Glomerular visceral epithelial cell (primary cell): ENCODE results near the gene HNF1B.

Source experiments
- DNase-seq: peaks from one replicate; pipeline ENCODE4 v3.0.0-alpha.2; 2016; ENCODE audit errors: extremely low spot score

HNF1B gene

DNA sequence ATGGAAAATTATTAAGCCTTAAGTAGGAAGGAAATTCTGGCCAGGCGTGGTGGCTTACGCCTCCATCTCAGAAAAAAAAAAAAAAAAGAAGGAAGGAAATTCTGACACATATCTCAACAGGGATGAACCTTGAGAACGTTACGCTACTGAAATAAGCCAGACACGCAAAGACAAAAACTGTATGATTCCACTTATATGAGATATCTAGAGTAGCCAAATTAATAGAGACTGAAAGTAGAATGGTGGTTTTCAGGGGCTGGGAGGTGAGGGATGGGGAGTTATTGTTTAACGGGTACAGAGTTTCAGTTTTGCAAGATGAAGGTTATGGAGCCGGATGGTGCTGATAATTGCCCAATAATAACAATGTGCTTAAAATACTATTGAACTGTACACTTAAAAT lies 16.2 kb upstream of the HNF1B start:
- no peak for DNase-seq

DNA sequence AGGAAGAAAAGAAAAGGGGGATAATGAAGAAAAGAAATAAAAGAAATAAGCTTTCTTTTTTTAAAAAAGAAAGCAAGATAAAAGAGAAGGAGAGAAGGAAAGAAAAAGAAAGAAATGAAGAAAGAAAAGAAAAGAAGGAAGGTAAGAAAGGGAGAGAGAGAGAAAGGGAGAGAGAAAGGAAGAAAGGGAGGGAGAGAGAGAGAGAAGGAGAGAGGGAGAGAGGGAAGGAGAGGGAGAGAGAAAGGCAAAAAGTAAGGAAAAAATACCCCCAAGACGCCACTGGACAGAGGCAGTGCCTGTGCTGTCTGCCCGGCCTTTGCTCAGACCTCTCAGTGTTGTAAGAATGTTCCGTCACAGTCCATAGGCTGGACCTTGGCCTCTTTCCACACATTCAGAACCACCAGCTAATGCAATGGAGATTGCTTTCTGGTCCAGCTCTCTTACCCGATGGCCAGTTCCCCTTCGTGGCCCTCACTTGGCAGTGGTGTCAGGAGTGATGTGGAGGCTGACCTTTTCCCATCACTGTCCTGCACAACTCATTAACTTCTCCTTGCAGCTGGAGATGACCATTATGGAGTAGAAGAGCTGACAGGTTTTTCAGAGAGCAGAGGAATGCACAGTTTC lies 14.3 kb upstream of the HNF1B start:
- DNase-seq, result peak; percentile 76

- peak; percentile 42 for DNase-seq
These were observed 11.2 kb upstream of the HNF1B start for GRCh38 chr17:37756051-37756450.

DNA sequence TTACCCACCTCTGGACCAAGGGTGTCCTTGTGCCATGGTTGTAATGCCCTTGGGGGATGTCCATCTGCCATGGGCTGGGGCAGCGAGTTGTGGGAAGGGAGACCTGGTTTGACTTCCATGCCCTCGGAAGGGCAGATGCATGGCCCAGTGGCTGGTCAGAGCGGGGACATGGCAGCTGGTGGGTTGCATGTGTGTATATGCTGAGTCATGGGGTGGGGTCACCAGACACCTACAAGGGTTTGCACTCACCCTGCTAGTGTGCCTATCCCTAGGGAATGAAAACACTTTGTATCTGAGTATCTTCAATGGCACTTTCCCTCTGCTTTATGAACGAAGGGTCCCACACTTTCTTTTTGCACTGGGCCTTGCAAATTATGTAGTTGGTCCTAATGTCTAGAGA lies 10.6 kb upstream of the HNF1B start:
- DNase-seq, result no peak

DNA sequence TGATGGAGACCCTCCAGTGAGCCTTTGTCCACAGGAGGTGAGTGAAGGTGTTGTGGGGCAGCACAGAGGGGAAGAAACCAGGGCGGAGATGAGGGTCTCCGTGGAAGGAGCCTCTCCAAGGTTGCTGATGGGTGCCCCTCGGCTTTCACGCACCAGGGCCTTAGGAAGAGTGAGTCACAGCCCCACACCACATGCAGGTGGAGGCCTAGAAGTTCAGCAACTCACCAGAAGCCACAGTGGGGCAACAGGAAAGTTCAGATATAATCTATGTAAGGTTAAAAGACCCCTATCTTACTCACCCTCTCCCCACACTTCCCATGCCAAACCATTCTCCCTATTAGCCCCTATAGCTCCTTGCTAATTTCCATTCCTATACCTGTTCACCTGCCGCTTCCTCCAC lies 9.5 kb upstream of the HNF1B start:
- peak; percentile 39 for DNase-seq

GRCh38 chr17:37752482-37752881 lies 7.6 kb upstream of the HNF1B start:
- DNase-seq, result peak; percentile 93

DNA sequence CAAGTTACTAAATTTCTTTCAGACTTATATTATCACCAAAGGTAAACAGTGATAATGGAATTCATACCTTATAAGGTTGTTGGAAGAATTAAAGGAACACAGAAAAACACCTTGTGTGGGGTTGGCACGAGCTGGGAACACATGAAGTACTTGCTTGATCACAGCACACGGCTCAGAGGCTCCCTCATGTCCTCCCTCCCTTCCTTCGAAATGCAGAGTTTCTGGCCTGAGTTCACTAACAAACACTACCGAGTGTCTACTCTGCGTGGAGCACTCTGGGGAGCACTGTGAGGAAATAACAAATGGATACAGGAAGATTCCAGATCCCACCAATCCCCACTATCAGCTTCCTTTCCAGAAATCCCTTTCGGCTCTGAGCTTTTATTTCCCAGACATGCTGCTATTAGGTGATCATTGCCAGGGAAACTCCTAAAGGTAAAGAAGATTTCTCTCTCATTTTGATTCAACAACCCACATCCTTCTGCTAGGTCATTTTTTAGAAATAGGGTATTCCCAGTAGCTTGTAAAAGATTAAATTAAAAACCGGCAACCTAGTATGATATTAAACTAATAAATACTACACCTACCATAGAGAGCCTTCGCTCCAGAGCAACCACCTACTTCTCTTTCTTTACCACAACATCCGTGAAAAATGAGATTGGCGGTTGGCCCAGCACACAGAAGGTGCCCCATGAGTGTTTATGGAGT lies 6.1 kb upstream of the HNF1B start:
- DNase-seq, result peak; percentile 65

- no peak for DNase-seq
These were observed 5.4 kb upstream of the HNF1B start for GRCh38 chr17:37750292-37750691.

- no peak for DNase-seq
These were observed 2.4 kb upstream of the HNF1B start for GRCh38 chr17:37747222-37747621.

DNA sequence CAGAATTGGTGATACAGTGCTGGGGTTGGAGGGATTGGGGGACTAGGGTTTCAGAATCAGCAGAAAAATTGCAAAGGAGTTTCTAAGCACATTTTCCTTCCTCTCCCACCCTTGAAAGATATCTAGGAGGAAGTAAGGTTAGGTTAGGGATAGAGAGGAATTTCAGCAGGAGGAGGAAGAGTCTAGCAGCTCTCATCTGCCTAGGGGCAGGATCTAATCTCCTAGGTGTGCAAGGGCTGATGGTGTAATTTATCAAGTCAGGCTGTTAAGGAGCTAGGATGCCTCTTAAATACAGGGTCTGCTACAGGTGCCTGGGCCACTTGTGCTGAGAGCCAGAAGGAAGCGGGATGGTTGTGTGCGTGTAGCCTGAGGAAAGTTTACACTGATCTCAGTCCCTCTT lies 1.8 kb upstream of the HNF1B start:
- no peak for DNase-seq

DNA sequence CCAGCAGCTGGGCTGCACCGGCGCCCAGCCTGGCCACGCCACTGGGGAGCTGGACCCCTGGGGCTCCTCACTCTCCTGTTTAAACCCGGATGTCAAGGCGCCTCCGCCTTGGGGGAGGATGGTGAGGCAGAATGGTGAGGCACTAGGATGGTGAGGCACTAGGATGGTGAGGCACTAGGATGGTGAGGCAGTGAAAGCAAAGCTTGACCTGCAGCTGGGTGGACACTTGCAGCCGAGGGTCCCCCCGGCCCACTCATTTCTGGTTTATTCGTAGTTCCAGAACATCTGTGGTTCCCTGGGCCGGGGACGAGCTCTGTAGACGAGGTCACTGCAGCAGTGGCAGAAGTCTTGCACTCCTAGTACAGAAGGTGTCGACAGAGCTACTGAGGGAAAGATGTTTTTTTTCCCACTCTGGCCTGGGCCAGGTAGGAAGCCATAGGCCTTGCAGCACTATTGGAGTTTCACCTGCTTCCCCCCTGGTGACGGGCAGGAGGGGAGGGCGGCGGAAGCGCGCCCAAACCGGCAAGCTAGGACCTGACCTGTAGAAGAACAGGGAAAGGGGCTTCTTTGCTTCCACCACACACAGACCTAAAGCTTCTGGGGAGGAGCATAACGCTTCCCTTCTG lies 1.1 kb upstream of the HNF1B start:
- no peak for DNase-seq

DNA sequence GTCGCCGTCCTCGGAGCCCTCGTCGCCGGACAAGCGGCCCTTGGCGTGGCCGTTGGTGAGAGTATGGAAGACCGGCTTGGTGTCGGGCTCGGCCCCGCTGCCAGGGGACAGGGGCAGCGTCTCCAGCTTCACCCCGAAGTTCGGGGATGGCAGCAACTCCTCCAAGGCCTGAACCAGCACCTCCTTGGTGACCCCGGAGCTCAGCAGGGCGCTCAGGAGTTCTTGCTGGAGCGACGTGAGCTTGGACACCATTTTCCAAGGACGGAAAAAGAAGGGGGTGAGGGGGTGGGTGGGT lies 279 bp downstream of the HNF1B start:
- no peak for DNase-seq

- DNase-seq, result peak; percentile 58
These were observed 805 bp downstream of the HNF1B start for GRCh38 chr17:37743875-37744632.

DNA sequence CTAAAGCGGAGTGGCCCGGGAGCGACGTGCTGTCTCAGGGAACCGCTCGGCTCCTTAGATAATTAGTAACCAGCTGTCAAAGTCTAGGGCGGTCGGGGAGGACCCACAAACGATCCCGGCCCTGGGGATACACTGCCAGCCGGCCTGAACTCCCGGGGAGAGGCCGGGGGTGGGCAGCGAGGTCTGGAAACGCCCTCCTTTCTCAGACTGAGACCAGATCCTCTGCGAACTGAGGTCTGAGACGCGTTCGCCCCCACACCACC lies 1.3 kb downstream of the HNF1B start:
- DNase-seq, result peak; percentile 81

- peak; percentile 61 for DNase-seq
These were observed 1.9 kb downstream of the HNF1B start for GRCh38 chr17:37742762-37743611.

DNA sequence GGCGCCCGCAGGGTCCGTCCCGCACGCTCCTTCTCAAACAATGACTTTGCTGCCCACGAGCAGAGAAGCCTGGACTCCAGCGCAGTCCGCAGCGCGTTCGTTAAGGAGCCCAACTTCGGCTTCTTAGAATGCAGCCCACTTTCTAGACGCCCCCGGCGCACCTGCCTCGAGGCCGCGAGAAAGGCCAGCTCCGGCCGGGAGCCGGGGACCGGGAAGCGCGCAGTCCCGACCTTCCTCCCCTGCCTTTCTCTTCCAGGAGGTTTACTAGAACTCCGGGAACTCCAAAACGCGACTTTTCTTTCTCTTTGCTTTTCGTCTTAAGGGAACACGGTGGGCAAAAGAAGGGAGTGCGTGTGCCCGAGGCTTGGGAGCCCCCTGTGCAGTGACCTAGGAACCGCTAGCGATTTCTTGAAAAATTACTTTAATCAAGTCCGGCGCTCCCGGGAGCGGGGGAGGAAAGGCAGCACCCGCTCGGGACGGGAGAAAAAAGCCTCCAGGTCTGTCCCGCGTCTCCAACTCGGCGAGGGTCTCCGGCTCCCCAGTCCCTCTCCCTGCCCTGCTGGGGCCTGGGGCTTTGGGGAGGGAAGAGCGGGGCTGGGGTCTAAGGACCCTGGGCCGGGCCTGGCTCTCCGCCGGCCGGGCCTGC lies 2.6 kb downstream of the HNF1B start:
- peak; percentile 43 for DNase-seq

DNA sequence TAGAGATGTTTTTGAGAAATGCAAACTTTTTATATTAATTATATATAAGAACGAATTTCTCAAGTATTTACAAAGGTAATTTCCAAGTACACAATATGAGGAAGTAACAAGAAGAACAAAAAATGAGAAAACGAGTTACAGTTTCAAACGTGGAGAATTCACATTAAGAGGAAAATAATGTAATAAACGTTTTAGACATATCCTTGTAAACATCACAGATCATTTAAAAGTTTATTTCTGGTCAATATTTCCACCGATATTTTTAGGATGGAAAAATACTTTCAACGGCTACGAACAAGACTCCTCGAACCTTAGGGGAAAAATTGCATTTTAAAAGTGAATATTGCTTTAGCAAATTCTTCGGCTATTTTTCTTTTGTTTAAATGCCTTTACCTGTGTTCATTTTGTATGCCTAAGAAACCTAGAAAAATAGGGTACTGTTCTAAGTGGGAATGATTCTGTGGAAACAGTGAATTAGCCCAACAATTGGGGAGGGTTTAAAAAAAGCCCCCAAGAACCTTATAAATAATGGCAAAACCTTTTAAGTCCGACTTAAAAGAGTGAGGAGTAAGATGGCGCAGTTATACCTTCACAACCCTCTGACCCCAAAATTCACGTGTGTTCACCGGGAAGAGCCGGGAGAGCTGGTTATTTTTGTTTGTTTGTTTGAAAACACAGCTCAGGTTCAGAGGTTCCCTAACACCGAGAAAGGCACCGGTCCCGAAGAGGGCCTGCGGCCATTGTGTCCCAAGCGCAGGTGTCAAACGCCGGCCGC lies 3.3 kb downstream of the HNF1B start:
- DNase-seq, result no peak

DNA sequence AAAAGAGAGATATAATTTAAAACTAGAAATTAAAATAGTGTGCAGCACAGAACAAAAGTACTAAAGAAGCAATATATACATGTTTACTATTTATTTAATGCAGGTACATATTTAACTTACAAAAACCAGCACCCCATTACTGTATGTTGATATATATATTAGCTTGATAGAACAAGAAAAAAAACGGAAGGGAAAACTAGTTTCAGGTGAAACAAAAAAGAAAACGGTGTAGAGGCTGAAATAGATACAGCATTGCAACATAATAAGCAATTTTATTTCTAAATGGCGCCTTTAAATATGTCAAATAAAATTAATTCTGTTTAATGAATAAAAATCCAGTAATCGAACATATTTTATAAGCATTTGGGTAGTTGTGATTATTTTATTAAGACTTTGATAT lies 3.9 kb downstream of the HNF1B start:
- no peak for DNase-seq

DNA sequence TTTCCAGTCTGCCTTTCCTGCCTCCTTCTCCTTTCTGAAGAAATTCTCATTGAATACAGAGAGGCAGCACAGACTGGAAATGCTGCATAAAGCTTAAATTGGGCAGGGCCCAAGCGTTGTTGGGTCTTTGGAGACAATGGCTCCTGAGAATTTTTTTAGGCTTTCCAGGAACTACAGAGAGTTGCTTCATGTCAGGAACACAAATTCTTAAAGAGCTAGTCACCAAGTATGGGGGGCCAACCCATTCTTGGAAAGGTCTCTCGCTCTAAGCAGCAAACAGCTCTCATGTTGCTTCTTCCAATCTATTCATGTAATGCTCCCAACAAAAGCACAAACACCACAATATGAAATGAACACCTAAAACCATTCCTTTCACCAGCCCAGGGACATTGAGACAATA lies 6.9 kb downstream of the HNF1B start:
- DNase-seq, result peak; percentile 62

- no peak for DNase-seq
These were observed 7.8 kb downstream of the HNF1B start for GRCh38 chr17:37737081-37737480.

DNA sequence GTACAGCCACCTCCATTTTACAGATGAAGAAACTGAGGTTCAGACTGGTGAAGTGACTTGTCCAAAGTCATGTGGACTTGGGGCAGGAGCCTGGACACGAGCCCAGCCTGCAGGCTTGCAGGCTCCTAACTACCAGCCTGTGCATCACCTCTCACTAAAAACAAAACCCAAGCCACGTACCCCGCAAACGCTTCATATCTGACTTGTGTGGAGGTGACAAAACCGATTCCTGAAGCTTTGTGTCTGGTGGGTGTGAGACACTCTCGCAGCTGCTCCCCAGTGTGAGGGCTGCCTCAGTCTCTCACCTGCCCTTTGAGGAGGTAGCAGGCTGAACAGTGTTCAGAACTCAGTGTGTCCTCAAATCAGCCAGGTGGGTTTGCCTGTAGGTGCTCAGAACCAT lies 8.4 kb downstream of the HNF1B start:
- no peak for DNase-seq
